Stimulated activated CD8-positive, alpha-beta memory T cell treated with anti-CD3 and anti-CD28 coated beads, Interleukin-15, amount 100 ng/mL, for 48 hours (primary cell): Measurements from ENCODE around the gene USP47.

Experiments
- DNase-seq, 2 donors: peaks; one replicate each; pipeline ENCODE4 v3.0.0-alpha.2; 2020; ENCODE audit warnings: low read depth in 2 of 2

Gene USP47

DNA sequence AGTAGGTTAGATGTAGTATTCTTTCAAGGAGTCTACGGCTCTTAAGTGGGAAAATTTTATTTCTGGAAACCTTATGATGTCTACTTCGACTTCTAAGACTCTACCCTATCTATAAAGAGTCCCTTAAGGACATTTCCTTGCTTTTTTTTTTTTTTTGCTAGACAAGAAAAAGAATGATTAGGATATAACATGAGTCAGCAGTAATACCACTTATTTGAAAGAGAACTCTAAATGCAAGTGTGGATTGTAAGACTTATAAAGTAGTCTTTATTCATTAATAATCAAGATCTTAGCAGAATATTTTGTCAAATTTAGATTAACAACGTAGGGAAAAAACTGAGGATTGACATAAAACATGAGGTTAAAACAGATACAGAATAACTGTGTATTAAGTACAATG is 95.7 kb downstream of the USP47 start:
- no peak for DNase-seq

DNA sequence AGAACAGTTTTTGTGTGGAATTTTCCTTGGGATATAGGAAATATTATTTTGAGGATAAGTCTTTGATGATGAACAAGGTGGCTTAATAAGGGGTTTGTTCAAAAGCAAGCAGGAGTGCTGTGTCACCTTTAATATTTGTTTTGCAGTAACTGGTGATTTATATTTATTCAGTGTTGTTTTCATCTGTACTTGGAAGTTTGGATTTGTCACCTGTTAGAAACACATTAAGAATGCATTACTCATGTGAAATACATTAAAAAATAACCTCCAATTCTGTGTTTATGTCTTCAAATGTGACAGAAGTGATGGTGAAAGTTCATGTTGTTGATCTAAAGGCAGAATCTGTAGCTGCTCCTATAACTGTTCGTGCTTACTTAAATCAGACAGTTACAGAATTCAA is 96.2 kb downstream of the USP47 start:
- DNase-seq = no peak

DNA sequence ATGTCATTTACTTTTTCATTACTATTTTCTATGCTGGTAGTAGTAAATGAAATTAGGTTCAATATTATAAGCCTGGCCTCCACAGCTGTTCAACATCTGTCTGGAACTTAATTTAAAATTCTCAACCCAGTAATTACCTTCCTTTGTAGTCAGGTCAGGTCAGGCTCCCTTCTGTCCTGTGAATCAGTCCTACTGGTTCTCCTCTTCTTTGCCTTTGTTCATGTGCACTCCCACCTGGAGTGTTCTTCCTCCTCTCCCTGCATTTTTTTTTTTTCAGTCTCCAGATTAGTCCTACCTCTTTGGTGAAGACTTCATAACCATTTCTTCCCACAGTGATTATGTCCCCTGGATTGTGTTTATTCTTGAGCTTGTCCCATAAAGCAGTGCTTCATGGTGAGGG is 98.8 kb downstream of the USP47 start:
- DNase-seq = no peak

DNA sequence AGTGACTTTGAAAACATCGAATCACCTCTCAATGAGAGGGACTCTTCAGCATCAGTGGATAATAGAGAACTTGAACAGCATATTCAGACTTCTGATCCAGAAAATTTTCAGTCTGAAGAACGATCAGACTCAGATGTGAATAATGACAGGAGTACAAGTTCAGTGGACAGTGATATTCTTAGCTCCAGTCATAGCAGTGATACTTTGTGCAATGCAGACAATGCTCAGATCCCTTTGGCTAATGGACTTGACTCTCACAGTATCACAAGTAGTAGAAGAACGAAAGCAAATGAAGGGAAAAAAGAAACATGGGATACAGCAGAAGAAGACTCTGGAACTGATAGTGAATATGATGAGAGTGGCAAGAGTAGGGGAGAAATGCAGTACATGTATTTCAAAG is 100.9 kb downstream of the USP47 start:
- no peak for DNase-seq

DNA sequence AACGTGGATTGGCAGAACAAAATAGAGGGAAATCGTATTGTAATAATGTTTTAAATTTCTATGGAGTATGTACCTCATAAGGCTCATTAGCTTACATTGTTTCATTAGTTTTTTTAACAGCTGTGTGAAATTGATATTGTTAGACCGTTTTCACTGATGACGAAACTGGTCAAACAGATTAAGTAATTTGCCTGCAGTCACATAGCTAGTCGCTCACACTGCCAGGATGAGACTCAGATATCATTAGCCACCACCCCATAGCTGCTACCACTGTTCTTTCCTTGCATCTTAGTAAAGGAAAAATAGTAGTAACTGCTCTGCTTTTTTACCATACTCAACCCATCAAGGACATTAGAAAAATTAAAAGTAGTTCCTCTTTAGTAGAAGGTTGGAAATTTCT is 102.7 kb downstream of the USP47 start:
- DNase-seq = no peak

DNA sequence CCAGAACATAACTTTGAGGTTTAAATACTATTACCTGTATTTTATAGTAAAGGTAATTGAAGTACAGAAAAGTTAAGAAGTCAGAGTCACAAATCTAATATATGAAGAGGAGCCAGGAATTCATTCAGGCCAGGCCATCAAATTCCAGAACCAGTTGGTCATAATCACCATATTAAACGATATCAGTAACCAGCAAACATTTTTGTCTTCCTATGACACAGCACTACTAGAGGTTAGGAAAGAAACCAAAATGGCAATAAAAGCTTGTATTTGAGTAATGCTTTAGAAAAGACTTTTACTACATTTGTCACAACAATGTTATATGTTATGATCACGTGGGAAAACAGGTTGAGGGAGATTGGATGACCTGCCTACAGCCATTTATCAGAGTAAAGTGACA is 104.4 kb downstream of the USP47 start:
- no peak for DNase-seq

DNA sequence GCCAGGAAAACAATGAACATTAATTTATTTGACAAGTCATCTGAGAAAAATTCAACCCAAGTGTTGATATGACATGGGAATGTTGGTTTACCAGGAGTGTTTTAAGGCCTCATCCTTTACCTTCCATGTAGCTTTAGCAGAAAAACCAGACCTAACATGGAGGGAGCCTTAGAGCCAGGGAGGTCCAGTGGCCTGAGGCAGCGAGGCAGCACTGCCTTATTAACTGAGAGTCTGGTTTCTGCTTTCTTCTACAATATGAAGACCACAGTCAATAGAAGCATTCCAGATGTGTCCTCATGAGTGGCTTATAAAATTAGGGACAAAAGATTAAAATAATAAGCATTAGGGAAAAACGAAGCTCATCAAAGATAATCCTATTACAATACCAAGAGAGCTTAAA is 105.1 kb downstream of the USP47 start:
- DNase-seq = no peak

DNA sequence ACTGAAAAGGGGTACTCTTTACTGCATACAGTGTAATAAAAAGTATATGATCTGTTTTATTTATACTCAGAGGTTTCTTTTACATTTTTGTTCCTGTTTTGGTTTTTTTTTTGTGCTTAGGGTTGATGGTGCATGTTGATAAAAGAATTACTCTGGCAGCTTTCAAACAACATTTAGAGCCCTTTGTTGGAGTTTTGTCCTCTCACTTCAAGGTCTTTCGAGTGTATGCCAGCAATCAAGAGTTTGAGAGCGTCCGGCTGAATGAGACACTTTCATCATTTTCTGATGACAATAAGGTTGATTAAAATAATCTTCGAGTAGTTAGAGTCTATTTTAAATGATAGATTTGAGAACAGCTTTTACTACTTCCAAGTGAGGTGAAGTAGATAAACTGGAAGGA is 106.1 kb downstream of the USP47 start:
- DNase-seq = no peak

DNA sequence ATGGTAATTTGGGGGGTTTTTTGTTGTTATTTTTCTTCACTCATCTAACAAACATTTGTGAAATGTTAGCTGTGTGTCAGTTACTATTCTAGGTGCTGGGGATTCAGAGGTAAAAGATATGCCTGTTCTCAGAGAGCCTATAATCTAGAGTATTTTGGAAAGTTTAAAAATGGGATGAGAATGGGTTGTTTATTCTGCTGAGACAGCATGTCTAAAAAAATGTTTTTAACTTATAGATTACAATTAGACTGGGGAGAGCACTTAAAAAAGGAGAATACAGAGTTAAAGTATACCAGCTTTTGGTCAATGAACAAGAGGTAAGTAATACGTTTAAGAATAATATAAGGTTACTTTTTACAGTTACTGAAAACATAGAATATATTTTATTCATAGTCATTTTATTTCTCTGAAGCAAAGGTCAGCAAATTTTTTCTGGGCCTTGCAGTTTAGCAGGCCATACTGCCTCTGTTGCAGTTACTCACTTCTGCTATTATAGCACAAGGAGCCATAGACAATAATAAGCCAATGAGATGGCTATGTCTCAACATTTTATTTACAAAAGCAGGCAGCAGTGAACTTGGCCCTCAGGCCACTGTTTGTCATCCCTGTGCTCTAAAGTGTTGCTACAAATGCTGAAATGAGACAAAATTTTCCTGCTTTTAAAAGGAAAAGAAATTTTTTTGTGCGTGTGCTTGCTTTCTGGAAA is 106.6 kb downstream of the USP47 start:
- no peak for DNase-seq

DNA sequence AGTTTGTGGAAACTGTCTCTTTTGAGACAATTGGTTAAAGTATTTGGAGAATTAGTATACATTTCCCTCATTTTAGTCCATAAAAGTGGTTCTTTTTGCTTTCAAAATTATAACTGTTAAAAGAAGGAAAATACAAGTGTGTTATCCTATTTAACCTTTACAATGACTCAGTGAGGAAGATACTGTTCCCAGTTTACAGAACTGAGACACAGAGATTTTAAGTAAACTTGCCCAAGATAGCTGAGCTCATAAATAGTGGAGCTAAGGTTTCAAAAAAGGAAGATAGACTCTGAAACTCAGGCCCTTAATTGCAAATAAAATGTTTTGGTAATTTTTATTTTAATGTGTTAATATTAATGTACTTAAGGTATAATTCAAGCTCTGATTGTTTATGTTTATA is 107.7 kb downstream of the USP47 start:
- no peak for DNase-seq

DNA sequence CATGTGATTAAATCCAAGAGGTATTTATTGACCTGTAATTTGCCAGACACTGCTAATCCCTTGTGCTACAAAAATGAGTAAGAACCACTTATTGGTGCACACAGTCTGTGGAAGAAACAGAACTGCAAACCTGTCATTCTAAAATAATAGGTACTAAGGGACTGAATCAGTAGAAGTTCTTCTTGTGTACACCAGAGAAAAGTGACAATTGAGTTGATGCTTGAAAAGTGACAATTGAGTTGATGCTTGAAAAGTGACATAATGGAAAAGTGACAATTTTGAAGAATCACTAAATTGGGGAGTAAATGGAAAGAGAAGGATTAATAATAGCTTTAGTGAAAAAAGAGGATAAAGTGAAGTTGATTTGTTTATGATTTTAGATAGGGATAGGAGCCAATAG is 110.3 kb downstream of the USP47 start:
- DNase-seq = no peak

DNA sequence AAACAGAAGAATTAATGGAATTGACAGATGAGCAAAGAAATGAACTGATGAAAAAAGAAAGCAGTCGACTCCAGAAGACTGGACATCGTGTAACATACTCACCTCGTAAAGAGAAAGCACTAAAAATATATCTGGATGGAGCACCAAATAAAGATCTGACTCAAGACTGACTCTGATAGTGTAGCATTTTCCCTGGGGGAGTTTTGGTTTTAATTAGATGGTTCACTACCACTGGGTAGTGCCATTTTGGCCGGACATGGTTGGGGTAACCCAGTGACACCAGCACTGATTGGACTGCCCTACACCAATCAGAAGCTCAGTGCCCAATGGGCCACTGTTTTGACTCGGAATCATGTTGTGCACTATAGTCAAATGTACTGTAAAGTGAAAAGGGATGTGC is 114.2 kb downstream of the USP47 start:
- DNase-seq = no peak

DNA sequence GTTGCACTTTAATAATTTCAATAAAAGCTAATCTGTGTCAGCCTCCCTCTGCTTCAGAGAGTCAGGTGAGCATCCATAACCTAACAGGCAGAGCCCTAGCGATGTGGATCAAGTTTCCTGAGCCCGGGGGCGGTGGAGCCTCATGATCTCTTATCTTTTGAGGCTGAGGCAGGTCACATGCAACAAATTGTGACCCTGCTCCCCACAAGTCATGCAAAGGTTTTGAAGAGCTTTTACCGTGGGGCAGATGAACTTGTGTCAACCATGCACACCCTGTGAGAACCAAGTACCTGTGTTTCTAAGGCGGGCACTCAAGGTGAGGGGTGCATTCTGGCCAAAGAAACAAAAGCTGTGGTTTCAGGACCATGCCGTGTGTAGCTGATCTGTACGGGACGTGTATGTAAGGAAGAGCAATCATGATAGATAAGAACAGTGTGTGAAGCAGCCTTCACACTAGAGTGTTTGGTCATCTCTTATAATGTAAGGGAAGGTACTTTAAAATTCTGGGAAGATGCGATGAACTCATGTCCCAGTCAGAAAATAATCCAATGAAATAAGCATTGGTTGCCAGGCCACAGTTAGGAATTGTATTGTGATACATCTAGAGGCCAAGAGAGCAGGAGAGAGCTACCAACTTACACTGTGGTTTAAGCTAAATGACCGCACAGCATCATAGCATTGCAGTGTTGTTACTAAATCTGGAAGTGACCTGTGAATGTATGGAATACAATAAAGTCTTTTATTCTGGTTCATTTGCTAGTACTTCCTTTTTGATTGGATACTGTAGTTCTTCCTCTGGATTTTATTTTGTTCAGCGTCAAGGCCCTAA is 116.8 kb downstream of the USP47 start:
- no peak for DNase-seq

DNA sequence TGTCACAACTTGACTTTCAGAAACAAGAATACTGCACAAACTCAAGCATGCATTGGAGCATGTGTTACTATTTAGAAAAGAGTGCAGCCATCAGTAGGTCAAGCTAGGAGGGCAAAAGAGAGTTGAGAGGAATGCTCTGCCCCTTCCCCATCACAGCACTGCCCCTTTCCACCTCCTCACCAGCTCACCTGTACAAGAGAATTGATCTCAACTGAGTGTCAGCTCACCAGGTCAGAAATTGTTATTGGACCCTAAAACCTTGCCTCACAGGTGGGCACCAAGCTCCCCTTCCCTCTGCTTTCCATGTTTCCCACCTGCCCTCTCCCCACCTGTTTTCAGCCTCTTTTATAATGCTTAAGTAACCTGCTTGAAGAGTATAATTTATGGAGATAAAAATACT is 117.8 kb downstream of the USP47 start:
- no peak for DNase-seq

DNA sequence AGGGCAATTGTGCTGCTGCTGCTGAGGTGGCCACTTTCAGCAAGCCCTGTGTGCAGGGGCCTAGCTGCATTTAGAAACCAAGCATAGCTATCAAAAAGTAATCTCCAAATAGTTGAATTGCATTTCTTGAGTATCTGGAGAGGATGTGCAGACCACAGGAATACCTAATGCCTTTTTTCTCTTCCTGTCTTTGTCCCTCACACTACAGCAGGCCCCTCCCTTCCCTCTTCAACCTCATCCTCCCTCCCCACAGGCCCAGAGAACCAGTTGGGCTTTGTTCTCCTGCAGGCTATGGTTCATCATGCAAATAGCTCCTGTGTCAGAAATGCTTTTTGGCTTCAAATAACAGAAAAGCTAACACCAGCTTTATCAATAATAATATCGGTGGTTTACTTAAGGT is 118.9 kb downstream of the USP47 start:
- no peak for DNase-seq

DNA sequence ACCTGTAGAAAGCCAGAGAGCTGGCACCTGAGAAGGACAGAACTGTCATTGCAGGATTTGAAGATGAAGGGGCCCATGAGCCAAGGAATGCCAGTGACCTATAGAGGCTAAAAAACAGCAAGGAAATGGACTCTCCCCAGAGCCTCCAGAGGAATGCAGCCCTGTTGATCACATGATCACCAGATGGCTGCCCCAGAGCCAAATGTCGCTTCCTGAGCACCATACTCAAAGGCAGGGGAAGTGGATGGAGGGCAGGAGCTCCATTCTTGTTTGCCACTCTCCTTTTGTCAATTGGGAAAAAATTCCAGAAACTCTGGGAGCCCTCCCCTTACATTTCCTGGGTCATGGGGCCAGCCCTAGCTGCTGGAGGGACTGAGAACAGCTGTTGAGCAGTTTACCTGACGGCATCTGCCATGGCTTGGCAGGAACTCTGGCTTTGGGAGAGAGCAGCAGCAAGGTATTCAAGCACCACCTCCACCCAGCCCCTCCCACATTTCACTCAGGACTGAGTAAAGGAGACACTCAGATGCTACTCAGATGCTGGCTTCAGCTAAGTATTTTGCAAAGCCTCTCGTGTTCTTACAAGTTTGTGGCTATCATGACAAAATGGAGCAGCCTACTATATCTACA is 119.7 kb downstream of the USP47 start:
- DNase-seq = no peak

DNA sequence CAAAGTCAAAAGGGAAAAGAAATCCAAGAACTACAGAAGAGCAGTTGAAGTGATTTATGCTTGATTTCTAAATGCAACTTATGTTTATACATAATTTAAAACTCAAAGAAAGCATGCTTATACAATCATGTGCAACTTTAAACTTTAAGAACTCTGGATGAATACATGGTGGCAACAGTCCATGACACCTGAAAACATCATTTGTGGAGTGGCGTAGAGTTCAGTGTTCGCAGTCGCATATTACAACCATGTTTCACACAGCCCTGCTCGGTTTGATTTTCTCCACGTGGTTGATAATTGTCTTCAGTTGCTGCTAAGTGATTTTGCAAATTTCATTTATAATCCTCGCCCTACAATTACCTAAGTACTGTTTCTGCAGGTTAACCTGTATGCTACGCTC is 121.3 kb downstream of the USP47 start:
- DNase-seq = no peak

DNA sequence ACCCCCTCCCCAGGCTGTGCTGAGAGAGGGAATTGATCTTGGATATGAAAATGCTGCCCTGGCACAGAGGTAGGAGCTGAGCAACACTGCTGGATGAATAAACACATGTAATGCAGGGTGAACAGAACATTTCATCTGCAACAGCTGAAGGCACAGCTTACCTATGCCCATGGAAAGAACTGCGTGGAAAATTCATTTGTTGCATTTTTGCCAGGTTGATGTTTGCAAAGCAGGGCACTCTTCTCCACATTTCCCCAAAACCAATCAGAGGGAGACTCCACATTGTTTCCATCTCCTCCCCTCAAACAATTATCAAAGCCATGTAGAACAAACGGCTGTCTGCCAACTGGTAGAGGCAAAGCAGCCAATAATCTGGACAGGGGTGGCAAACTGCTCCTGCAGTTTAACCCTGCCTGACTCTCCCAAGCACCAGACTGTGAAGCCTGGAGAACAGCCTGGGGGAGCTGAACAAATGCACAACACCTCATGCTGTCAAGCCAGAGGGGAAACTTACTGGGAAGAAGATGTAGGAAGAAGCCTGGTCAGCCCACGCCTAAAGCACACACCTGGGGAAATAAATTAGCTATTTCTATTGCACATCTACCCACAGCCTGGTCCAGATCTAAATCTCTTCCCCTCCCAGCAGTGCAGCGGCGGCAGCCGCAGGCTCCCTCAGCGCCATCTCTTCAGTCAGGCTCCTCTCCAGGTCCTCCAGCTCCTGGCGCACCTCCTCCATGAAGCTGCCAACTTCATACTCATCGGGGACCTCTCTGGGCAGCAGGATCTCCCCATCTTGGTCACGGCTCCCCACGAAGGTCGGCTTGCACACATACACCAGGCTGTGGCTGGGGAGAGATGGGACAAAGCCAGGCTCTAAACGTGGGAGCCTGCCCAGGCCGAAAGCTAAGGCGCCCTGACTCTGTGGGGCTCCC is 122.3 kb downstream of the USP47 start:
- DNase-seq = no peak

DNA sequence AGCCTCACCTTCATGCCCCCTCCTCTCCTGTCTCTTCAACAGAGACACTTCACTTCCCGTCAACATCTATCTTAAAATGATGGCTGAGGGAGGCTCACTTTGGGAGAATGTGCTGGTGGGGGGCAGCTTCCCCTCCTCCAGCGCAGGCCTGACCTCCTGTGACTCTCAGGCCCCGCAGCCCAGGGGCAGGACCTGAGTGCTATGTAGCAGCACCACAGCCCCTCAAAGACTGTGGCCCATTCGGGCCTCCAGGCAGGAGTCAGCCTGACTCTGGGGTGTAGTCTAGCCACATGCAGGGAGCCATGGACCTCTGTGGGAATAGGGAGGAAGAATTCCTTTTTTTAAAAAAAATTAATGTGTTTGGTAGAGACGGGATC is 123.0 kb downstream of the USP47 start:
- DNase-seq = no peak

DNA sequence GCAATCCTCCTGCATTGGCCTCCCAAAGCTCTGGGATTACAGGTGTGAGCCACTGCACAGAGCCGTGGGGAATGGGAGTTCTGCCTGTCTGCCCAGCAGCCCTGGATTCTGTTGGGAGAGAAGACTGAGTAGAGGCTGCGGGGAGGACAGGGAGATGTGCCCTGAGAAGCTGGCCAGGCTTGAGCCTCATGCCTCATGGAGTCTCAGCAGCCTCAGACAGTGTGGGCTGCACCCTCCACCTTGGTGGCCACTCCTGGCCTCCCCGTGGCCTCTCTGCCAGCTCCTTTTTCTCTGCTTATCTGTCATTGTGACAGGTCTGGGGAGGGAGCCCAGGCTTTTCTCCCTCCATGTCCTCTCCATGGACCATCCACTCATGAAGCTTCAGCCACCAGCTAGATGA is 123.4 kb downstream of the USP47 start:
- no peak for DNase-seq

DNA sequence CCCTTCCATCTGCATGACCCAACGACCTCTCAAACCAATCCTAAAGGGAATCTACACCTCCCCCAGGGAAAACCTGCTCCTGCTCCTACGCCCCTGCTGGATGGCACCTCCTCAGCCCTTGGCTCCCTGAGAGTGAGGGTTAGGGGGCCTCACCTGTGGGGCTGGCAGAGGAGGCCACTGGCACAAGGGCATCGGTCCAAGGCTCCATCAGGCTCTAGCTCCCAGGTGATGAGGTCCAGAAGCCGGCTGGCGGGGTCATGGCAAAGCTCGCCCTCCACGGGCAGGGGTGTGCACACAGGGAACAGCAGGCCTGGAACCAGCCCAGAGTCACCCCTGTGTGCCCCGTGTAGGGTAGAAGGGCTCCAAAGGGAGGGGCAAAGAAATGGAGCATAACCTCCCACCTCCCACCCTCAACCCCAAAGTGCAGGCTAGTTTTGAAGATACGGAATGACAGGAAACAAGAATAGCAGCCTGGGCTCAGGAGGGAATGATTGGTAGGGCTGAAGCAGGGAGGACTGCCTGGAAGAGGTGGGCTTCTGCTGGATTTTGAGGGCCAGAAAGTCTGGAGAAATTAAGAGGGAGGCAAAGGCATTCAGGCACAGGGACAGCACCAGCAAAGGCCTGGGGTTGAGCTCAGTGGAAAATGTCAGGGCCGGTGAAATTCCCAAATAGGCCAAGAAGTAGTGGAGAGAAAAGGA is 124.0 kb downstream of the USP47 start:
- no peak for DNase-seq
